EL (cell line): ENCODE measurements around the gene CALN1.

Source experiments
- DNase-seq: peaks from one replicate; pipeline ENCODE4 v3.0.0-alpha.2; 2016

The CALN1 gene

DNA sequence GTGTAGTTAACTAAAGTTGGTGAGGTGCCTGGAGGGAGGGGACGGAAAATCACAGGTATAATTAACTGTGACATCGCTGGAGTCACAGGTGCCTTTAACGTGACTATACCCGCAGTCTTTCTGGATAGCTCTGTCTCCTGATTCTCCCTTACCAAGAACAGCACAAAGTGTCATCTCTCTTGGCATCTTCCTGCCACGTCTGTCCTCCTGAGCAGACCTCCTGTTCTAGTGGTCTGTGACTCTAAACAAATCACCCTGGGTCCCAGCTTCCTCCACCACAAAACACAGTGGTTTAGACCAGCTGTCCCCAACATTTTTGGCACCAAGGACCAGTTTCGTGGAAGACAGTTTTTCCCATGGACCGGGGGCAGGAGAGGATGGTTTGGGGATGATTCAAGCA is 90.5 kb downstream of the CALN1 start:
- no peak for DNase-seq

DNA sequence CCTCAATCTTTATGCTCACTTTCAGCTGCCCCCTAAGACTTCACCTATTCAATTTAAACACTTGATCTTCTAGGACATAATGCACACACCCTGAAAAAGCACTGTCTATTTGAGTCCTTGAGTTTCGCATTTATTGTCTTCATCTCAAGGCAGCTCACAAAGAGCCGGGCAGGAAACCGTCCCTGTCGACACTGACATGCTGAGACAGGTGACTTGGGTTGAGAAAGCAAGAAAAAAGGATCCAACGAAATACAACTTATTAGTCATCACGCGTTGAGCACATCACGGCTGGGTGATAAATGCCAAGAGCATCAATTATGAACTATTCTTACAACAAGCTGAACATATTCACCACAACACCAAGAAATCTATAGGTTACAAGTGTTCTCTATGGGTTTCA is 91.1 kb downstream of the CALN1 start:
- no peak for DNase-seq

DNA sequence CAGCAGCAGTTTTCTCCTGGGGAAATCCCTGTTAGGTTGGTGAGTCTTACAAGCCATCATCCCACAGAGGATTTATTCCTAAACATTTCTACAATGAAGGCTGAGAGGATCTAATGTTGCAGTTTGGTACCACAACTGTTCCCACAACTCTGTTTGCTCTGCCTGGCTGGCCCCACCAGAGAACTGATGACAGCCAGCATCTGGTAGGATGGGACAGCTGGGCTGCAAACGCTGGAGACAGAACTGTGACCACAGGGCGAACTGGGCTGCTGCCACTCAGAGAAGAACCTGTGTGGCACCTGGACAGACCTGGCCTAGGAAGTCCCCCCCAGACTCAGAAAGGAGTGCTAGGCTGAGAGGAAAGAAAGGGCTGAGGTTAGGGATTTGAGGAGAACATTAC is 94.8 kb downstream of the CALN1 start:
- no peak for DNase-seq

DNA sequence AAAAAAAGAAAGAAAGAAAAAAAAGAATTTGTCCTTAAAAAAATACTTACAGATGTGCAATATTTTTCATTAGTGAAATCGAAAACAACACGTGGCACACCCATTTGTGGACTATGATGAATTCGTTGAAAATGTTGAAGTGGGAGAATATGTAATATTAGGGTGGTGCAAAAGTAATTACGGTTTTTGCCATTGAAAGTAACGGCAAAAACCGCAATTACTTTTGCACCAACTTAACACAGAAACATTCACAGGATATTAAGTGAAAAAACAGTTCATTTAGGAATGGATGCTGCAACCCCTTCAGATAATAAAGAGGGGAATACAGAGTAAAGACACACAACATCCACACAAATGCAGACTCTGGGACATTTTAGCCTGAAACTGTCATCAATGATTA is 96.0 kb downstream of the CALN1 start:
- no peak for DNase-seq

DNA sequence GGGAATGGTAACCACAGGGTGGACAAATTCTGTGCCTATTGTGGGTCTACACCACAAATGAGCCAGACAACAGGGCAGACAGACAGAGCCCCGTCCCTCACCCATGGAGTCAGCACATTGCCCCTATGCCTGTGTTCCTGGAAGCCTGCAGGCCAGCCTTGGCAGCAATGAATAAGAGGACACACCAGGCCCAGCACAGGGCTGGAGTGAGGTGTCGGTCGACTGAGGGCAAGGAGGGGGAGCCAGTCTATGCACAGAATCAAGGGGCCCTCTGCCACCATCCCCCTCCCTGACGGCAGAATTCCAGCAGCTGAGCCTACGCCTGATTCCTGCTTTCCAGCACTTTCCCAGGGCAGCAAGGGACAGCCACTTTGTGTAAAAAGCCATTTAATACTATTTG is 98.2 kb downstream of the CALN1 start:
- no peak for DNase-seq

DNA sequence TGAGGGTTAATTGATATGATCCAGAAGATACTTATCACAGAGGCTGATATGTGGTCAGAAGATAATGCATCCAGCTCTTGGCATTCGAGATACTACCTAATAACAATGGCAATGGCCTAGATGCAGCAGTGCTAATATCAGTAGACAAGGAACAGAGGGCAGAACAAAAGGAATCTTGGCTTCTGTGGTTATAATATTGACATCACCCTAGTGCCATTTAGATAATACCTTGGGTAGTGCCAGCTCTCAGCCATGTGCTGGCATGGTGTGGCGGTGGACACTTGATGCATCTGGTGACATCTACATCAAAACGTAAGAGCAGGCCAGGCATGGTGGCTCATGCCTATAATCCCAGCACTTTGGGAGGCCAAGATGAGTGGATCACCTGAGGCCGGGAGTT is 101.8 kb downstream of the CALN1 start:
- no peak for DNase-seq

DNA sequence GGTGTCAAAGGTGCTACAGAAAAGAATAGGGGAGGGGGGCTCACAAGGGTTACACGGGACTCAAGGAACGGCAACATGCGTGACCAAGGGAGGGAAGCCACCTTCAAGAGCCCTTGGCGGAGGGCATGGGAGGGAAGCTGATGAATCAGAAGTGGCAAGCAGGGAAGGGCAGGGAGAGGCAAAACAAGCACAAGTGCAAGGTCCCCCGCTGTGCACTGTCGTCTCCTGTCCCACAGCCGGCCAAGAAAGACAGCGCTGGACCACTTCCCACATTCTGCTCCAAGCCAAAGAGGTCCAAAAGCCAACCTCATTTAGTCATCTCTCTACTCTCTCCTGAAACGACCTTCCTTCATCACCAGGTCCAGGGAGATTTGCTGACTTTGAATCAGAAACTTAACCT is 102.7 kb downstream of the CALN1 start:
- no peak for DNase-seq

DNA sequence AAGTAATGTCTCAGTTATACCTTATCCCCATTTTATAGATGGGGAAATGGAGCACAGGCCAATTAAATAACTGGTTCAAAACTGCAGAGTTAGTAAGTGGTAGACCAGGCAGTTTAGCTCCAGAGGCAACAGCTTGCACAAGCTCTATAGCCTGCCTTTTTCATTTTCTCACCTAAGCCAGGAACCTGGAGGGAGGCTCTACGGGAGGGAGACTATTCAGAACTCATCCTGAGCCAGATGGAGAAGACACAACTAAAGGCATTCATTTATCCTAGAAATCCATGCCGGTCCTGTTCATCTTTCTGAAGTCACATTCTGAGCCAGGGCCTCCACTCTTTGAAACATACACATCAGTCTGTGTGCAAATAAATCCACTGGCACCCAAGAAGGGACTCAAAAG is 103.2 kb downstream of the CALN1 start:
- no peak for DNase-seq

DNA sequence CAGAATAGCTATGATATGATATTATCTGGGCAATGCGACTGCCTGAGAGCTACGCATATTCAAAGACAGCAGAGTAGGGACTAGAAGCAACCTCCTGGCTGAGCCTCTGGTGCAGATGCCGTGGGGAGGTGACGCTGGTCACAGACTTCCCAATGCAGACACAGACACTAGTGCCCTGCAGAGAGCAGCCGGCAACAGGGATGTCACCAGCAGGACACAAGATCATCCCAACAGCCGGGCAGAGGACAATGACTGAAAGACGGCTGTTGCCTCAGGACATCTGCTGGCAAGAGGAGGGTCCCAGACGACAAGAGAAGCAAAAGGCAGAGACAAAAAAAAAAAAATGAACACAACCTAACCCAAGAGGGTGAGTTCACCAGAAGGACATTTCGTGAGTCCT is 104.6 kb downstream of the CALN1 start:
- no peak for DNase-seq

DNA sequence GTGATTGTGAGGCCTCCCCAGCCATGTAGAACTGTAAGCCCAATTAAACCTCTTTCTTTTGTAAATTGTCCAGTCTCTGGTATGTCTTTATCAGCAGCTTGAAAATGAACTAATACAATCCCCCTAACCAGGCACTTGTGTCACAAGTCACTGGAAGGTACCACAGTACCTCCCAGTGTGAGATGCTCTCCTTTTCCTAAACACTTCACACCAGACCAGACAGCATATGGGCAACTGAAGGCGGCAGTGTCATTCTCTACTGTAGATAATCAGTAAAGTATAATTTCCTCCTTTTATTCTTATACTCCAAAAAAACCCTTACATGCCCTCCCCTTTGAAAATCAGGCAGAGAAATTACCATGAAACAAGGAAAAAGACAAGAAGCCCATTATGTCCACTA is 113.2 kb downstream of the CALN1 start:
- no peak for DNase-seq

DNA sequence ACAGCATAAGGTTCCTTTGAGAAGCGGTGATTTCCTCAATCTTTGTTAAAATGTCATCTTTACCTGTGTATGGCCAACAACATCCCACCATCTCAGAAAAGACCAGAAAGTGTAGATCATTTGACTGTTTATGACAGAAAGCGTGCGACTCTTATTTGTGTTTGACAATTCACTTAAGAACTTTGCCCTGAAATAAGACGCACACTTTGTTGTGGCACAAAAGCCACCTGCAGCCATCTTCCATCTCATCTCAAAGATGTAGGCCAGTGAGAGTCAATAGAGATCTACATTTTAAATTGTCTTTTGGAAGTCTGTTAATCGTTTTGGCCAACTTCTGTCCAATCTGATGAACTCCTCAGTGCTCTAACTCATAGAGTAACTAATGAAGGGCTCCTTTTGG is 114.0 kb downstream of the CALN1 start:
- no peak for DNase-seq

DNA sequence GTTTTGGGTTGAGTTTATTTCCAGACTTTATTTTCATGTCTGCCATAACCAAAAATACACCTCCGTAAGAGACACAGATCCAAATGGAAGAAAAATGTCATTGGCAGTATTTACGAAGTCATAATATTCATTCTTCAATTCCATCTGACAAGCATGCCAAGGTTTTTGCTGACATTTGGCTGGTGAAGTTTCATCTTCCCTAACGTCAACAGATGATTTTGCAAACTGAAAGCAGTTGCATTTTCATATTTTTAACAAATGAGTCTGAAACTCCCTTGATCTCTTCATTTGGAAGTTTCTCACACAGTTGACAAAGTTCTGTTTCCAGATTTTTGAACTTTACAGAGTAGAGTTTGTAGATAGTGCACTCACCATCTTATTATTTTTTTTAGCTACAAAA is 114.5 kb downstream of the CALN1 start:
- DNase-seq, result no peak

DNA sequence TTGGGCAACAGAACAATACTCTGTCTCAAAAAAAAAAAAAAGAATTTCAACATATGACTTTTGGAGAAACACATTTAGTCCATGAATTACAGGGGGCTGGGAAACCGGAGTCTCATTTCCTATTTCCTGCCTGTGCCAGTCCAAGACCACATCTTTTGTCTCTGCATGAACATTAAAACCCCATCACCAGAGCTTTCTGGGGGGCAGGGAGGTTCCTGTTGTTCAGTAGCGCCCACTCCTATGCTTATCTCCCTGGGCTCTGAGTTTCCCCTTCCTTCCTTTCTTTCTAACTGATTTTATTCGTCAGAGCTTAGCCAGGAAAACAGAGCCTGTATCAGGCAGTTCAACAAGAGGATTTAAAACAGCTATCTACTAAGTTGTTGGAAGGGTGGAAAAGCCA is 119.3 kb downstream of the CALN1 start:
- no peak for DNase-seq

DNA sequence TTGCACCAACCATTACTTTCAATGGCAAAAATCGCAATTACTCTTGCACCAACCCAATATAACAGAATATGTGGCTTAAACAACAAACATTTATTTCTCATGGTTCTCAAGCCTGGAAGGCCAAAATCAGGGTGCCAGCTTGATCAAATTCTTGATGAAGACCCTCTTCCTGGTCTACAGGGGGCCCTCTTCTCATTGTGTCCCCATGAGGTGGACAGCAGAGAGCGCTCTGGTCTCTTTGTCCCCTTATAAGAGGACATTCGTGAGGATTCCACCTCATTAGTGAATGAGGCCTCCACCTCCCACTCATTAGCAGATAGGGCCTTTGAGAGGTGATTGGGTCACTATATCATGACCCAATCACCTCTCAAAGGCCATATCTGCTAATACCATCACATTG is 120.0 kb downstream of the CALN1 start:
- no peak for DNase-seq

DNA sequence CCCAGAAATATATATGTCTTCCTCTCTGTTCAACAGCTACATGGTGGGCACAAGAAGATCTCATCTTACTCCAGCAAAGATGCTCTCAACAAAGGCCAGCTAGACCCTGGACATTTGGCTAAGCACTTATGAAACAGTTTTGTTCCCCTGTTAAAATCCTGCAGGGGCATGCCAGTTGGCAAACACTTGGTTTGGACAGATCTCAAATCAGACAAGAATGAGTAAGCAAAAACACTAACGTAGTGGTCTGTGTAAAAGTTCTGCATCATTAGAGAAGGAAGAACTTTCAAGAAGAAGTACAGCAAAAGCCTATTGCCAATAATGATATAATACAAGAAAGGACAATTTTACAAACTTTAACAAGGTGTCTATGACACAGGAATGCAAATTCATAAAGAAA is 125.6 kb downstream of the CALN1 start:
- DNase-seq, result no peak

DNA sequence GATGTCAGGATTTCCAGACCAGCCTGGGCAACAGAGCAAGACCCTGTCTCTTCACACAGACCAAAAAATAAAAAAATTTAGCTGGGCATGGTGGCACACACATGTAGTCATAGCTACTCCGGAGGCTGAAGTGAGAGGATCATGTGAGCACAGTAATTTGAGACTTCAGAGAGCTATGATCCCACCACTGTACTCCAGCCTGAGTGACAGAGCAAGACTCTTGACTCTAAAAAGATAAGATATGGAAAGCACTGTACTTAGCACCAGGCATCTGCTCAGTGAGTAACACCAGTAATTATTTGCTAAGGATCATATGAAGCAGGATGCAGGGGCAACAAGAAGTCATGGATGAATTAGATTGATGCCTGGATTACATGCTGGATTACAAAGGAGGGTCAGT is 128.8 kb downstream of the CALN1 start:
- DNase-seq, result no peak

DNA sequence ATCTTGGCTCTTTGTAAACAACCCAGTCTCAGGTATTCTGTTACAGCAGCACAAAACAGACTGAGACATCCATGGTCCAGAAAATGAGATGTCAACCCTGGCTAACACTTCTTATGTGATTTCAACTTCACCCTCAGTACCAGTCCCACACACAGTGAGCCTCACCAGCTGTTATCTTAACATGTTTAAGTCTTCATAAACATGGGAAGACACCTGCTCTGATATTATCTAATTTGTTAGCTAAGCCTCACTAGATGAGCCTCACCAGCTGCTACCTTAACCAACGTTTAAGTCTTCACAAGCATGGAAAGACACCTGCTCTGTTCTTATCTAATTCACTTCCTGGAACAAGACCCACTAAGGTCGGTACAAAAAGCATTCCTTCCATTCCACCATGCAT is 130.8 kb downstream of the CALN1 start:
- no peak for DNase-seq

DNA sequence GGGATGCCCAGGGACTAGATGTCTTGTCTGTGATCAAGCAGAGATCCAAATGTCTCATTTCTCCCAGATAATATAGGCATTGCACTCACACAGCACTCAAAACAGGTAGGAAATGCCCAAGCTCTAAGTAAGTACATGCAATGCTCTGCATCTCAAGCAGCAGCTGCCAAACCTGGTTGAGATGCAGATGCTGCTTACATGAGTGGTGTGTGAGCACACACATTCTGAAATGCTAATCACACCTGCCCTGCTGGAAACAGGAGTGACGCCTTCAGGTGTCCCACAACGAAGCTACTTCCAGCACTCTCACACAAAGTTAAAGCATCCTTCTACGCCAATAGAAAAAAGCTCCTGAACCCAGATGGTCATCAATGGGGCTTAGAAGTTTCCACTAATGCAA is 132.9 kb downstream of the CALN1 start:
- no peak for DNase-seq

DNA sequence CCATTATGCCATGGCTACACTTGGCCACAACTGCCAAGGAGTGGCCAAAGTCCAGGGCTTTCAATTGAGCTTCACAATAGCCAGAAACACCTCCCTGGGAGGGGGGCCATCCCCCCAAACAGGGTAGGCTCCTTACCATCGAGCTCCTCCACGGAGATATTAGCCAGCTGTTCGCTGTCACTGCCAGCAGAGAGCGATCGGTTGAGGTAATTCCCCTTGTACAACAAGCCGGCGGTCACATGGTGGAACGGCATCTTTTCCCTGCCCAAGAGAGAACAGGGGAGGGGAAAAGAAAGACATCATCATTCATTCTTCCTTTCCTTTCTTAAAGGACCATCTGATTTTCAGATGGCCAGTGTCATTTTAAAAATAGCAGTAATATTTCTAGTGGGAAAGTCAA is 133.6 kb downstream of the CALN1 start:
- DNase-seq, result no peak

DNA sequence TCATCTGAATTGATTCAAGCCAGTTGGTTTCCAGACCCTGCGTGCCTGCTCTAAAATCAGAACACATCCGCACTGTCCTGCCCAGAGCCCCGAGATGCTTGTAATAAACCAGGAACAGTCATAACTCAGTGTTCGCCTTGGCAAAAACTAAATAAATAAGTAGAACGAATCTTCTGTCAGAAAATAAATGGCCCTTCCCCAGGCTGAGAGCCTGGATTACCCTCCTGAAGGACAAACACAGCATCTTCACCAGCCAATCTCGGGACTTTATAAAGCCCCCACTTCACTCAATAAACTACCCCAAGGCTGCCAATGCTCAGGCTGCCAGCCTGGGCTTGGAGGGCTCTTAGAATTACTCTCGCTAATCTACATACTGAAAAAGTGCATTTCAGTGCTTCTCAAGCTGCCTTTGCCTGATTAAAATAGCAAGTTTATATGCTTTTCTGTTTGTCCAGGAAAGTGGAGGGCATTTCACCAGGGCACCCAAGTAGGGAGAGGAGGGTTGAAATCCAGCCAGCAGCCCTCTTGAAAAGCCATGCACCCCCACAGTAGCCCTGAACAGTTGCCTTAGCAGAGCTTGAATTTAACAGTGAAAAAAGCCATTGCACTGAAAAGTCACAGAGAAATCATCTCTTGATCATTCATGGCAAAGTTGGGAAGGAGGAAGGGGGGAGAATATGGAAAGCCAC is 136.6 kb downstream of the CALN1 start:
- no peak for DNase-seq

DNA sequence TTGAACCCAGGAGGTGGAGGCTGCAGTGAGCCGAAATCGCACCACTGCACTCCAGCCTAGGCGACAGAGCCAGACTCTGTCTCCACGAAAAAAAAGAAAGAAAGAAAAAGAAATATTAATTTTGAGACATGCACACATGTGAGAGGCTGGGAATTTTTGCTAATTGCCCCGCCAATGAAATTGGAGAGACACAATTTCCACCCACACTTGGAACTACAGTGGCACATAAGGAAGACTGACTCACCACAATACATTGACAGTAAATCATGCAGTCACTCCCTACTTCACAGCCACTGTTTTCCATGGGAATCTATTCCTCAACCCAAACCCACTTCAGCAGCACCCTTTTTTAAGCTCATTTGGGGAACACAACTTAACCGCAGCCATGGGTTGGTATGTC is 139.7 kb downstream of the CALN1 start:
- DNase-seq, result no peak

DNA sequence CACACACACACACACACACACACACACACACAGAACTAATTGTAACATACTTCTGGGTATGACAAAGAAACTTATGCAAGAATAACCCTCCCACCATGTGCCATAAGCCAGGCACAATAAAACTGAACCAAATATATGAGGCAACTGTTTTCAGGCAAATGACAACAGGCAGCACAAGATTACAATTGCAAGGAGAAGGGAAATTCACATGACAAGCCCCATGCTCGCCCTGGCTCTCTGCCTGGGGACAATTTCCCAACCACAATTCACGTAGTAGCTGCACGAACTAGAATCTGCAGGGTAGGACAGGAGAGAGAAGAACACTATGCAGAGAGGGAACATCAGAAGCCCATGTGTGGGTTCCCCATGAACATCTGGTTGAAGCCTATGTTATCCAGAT is 143.3 kb downstream of the CALN1 start:
- DNase-seq, result no peak

DNA sequence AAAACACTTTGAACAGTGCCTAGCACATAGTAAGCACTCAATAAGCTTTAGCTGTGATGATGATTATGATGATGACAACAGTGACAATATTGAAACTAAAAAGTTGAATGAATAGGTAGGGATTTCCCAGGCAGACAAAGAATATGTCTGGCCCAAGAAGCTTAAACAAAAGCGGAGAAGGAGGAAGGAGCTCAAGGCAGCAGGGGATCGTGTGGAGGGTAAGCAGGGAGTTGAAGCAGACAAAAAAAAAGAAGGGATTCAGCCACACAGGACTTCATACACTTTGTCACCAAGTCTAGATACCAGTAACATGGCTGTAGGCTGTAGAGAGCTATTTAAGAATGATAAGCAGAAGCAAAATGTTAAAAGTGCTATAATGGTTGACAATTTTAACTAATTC is 144.0 kb downstream of the CALN1 start:
- DNase-seq, result no peak

DNA sequence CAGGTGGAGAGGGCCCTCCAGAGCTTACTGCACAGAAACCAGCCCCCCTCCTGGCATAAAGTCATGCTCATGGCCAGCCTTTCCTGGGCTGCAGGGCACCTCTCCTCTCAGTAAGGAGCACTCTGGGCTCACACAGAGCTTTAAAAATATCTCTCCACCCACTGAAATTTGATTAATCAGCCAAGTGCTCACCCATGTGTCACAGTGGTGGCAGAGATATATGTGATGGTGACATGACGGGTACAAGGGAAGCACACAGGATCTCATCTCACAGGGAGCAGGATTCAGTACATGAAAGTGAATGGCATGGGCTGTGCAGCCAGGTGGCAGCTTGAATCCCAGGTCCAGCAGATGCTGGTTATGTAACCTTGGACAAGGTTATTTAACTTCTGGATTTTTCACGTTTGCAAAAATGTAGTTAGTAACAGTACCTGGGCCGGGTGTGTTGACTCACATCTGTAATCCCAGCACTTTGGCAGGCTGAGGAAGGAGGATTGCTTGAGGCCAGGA is 144.8 kb downstream of the CALN1 start:
- no peak for DNase-seq

DNA sequence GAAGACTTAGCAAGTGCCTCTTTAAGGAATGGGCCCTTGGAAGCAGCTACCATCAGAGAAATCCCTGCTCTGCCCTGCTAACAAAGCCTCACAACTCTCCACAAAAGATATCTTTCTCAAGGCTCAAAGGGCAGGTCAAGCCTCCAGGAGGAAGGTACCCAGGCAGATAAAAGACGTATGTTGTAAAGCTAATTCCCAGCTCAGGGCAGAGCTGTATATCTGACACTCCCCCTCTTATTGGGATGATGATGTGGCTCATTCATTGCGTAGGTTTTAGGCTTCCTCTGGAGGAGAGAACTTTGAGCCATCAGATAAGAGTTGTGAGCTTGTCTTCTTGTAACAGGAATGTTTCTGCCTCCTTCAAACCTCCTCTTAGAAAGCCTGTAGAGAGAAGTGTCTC is 145.4 kb downstream of the CALN1 start:
- no peak for DNase-seq
